Nephron progenitor cell (in vitro differentiated cells): ENCODE measurements around the gene SRGAP3.

Experiments
- DNase-seq: peaks from one replicate; pipeline ENCODE4 v3.0.0; 2021
- H3K27ac Mint-ChIP-seq: 2 replicates; pipeline ENCODE4 v1.8.0; 2021; ENCODE audit warnings: mild to moderate bottlenecking, moderate library complexity, mixed read lengths
- H3K27me3 Mint-ChIP-seq: 2 replicates; pipeline ENCODE4 v1.8.0; 2021; ENCODE audit warnings: mild to moderate bottlenecking, low read depth, mixed read lengths; ENCODE audit not compliant: poor library complexity
- H3K36me3 Mint-ChIP-seq: 2 replicates; pipeline ENCODE4 v1.8.0; 2021; ENCODE audit warnings: low read depth, mixed read lengths
- H3K4me1 Mint-ChIP-seq: 2 replicates; pipeline ENCODE4 v1.8.0; 2021; ENCODE audit warnings: mixed read lengths
- H3K4me3 Mint-ChIP-seq: 2 replicates; pipeline ENCODE4 v1.8.0; 2021; ENCODE audit warnings: mild to moderate bottlenecking, moderate library complexity, mixed read lengths
- H3K9me3 Mint-ChIP-seq: 2 replicates; pipeline ENCODE4 v1.8.0; 2021; ENCODE audit warnings: mild to moderate bottlenecking, moderate library complexity, mixed read lengths
- CTCF ChIP-seq: fragments of 200-600 bp; sonication (generic); IDR thresholded peaks from 2 replicates; pipeline ENCODE4 v1.5.0; 2021; ENCODE audit warnings: antibody characterized with exemption

Gene SRGAP3

GRCh38 chr3:9069971-9070370 is 179.5 kb downstream of the SRGAP3 start:
- no peak overlapping the region for H3K4me3 Mint-ChIP-seq
- H3K4me1 Mint-ChIP-seq: peaks cover 3% of the 10 kb centered on the region
- peaks cover 10% of the 10 kb centered on the region for H3K27me3 Mint-ChIP-seq
- no peaks in the 10 kb centered on the region for H3K9me3 Mint-ChIP-seq
- H3K27ac Mint-ChIP-seq: no peak overlapping the region
- DNase-seq: no peak
- no peaks in the 10 kb centered on the region for H3K36me3 Mint-ChIP-seq
- TF ChIP-seq CTCF: no peak

DNA sequence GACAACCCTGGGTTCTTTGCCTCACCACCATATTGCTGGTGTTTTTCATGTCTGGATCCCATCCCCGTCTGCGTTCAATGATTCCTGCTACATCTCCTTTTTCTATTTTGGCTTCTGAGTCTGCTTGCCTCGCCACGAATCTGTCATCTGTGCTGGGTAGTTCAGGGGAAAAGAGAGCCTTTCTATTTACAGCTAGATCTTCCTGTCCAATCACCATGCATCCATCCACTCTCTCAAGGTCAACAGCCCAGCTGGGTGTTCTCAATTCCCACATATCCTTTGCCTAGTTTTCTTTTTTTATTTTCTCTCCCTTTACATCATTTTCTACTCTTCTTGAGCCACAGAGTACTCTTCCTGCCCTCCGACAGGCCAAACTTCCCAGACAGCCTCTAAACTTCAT is 181.4 kb downstream of the SRGAP3 start:
- no peak for DNase-seq
- Mint-ChIP-seq H3K36me3 (peaks cover 16% of the 10 kb centered on the region), H3K9me3 (peaks cover 13% of the 10 kb centered on the region), H3K27me3 (peaks cover 16% of the 10 kb centered on the region), H3K27ac (no peak overlapping the region), H3K4me1 (peaks cover 11% of the 10 kb centered on the region), H3K4me3 (no peak overlapping the region)
- TF ChIP-seq CTCF: no peak

DNA sequence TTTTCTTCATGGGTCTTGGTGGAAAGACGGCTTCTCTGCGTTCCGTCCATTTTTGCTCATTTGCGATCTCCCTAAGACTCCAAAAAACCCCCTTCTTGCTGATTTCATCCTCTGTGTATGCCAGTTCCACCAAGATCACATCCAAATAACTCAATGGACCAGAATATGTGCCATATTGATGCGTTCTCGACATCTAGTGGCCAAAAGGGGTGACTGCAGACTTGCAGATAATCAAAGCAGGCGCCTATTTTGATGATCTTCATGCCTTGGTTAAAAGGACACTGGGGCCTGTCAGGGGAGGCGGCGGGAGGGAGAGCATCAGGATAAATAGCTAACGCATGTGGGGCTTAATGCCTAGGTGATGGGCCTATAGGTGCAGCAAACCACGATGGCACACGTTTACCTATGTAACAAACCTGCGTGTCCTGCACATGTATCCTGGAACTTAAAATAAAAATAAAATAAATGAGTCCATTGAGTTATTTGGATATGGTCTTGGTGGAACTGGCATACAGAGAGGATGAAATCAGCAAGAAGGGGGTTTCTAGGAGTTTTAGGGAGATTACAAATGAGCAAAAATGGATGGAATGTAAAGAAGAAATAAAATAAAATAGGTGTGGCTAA is 182.0 kb downstream of the SRGAP3 start:
- DNase-seq: peak; percentile 45
- H3K36me3 Mint-ChIP-seq: peaks cover 21% of the 10 kb centered on the region
- H3K27me3 Mint-ChIP-seq: peaks cover 21% of the 10 kb centered on the region
- peaks cover 19% of the 10 kb centered on the region for H3K9me3 Mint-ChIP-seq
- H3K4me1 Mint-ChIP-seq: peaks cover 11% of the 10 kb centered on the region
- H3K4me3 Mint-ChIP-seq: no peak overlapping the region
- TF ChIP-seq CTCF: peak; percentile 87
- no peak overlapping the region for H3K27ac Mint-ChIP-seq

DNA sequence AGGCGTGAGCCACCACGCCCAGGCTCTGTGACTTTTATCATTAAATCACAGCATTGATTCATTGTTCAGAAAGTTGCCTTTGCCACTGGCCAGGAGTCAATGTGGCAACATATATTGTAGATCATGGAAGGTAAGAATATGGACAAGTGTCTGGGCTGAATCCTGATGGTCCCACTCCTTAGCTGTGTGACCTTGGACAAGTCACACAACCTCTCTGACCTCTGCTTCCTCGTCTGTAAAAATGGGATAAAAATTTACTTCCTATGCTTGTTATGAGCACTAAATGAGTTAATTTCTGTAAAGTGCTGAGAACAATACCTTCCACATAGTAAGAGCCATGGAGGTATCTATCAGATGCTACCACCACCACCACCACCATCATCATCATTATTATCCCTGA is 182.7 kb downstream of the SRGAP3 start:
- DNase-seq: no peak
- Mint-ChIP-seq H3K4me3 (no peak overlapping the region), H3K27me3 (peaks cover 26% of the 10 kb centered on the region), H3K36me3 (peaks cover 28% of the 10 kb centered on the region), H3K9me3 (peaks cover 26% of the 10 kb centered on the region), H3K27ac (no peak overlapping the region), H3K4me1 (peaks cover 11% of the 10 kb centered on the region)
- no peak for TF ChIP-seq CTCF

- Mint-ChIP-seq H3K4me1 (peaks cover 11% of the 10 kb centered on the region), H3K27ac (no peak overlapping the region), H3K36me3 (peaks cover 35% of the 10 kb centered on the region), H3K4me3 (no peak overlapping the region), H3K27me3 (peaks cover 25% of the 10 kb centered on the region), H3K9me3 (peaks cover 26% of the 10 kb centered on the region)
- DNase-seq: no peak
- TF ChIP-seq CTCF: no peak
Observed at GRCh38 chr3:9066141-9066540, 183.3 kb downstream of the SRGAP3 start.

DNA sequence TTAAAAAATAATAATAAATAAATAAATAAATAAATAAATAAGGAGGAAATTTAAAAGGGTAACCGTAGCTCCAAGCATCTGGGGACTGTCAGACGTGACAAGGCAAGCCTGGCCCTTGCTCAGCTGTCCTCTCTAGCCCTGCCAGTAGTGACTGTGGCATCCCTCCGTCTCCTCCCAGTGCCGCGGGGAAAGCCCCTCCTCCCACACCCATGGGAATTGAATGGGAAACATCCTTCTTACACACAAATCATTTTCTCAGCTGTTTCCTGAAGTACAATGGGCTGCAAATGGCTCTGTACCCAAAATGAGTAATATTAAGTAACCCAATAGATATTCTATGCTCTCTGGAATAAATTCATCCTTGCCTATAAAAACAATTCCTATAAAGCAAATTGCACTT is 184.6 kb downstream of the SRGAP3 start:
- peaks cover 26% of the 10 kb centered on the region for H3K9me3 Mint-ChIP-seq
- no peak overlapping the region for H3K4me3 Mint-ChIP-seq
- peaks cover 42% of the 10 kb centered on the region for H3K36me3 Mint-ChIP-seq
- H3K27me3 Mint-ChIP-seq: peaks cover 20% of the 10 kb centered on the region
- H3K4me1 Mint-ChIP-seq: peaks cover 11% of the 10 kb centered on the region
- DNase-seq: peak; percentile 26
- no peak overlapping the region for H3K27ac Mint-ChIP-seq
- no peak for TF ChIP-seq CTCF
